ENCODE data around the gene UBE2R2. TPM values are rescaled to one million over a fixed set of nuclear protein-coding genes. Genes with fewer than 3 reads are reported as not detected.
A peak's percentile ranks its signal among the peaks of the same experiment; 100 is the strongest.
"Not testable (repeated sequence)": the region's sequence is repeated elsewhere in the genome, so short reads cannot be mapped to it uniquely, and the experiment has no call there.

UBE2R2 gene, protein sequence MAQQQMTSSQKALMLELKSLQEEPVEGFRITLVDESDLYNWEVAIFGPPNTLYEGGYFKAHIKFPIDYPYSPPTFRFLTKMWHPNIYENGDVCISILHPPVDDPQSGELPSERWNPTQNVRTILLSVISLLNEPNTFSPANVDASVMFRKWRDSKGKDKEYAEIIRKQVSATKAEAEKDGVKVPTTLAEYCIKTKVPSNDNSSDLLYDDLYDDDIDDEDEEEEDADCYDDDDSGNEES
- polyA plus RNA-seq (ENCODE audit: insufficient read length in 10 of 10), result 10 to 100 TPM; 36.4 to 47.4 (median 41.6) TPM
- long read RNA-seq, donor 1, full-length matches to known transcripts, result 27 of 111 reads
- long read RNA-seq, donor 1, partial matches to known transcripts, result 84 of 111 reads
- long read RNA-seq, donor 1, other reads (novel, unspliced or antisense), result 0 of 111 reads
- long read RNA-seq, donor 2, full-length matches to known transcripts, result 24 of 24 reads
- long read RNA-seq, donor 2, partial matches to known transcripts, result 0 of 24 reads
- long read RNA-seq, donor 2, other reads (novel, unspliced or antisense), result 0 of 24 reads
- long read RNA-seq, donor 3, result 0 reads
- long read RNA-seq, donor 4, full-length matches to known transcripts, result 7 of 7 reads
- long read RNA-seq, donor 4, partial matches to known transcripts, result 0 of 7 reads
- long read RNA-seq, donor 4, other reads (novel, unspliced or antisense), result 0 of 7 reads
- long read RNA-seq, donor 5, full-length matches to known transcripts, result 26 of 45 reads
- long read RNA-seq, donor 5, partial matches to known transcripts, result 19 of 45 reads
- long read RNA-seq, donor 5, other reads (novel, unspliced or antisense), result 0 of 45 reads
- long read RNA-seq, donor 6, full-length matches to known transcripts, result 25 of 43 reads
- long read RNA-seq, donor 6, partial matches to known transcripts, result 18 of 43 reads
- long read RNA-seq, donor 6, other reads (novel, unspliced or antisense), result 0 of 43 reads
- long read RNA-seq, donor 7, full-length matches to known transcripts, result 22 of 22 reads
- long read RNA-seq, donor 7, partial matches to known transcripts, result 0 of 22 reads
- long read RNA-seq, donor 7, other reads (novel, unspliced or antisense), result 0 of 22 reads
- long read RNA-seq, donor 8, full-length matches to known transcripts, result 12 of 95 reads
- long read RNA-seq, donor 8, partial matches to known transcripts, result 83 of 95 reads
- long read RNA-seq, donor 8, other reads (novel, unspliced or antisense), result 0 of 95 reads
- long read RNA-seq, donor 9, full-length matches to known transcripts, result 4 of 4 reads
- long read RNA-seq, donor 9, partial matches to known transcripts, result 0 of 4 reads
- long read RNA-seq, donor 9, other reads (novel, unspliced or antisense), result 0 of 4 reads

DNA sequence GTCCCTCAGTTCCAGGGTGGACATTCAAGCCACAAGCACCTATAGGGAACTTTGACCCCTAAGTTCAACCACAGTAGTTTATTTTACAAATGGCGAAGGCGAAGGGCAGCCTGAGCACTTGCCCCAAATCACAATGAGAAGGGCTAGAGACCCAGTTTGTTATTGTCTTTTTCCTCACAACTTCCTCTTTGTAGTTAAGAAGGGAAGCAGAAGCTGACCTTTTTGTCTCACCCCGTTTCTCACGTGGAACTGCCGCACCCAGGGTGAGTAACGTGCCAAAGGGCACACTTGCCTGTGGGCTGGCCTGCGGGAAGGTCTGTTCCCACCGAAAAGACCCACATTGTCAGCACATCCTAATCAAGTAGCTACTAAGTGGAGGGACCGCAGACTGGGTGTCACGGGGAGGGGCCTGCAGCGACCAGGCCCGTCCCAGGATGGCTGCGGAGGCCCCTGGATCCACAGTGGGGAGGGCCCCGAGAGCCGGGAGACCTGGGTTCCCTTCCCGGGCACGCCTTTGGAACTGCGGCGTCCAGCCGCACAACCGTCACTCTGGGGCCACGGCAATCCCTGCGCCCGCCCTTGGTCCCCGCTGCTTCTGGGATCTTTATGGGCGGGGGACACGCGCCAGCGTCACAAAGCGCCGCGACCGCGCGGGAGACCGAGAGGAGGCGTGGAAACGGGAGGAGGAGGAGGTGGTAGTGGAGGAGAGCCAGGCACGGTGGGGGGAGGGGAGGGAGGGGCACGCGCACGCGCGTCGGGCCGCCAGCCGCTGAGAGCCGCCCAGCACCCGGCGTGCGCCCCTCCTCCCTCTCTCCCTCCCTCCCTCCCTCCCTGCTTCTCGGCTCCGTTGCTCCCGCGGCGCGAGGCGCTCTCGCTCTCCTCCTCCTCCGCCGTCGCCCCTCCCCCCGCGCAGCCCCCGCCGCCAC, at the start of gene UBE2R2:
Gene UBE2R2, plus strand, starts transcription at position 834 of the 926 bp plus-strand sequence. CDS start 598 bp downstream, outside the sequence.
- DNase-seq, result peak; percentile 92 to 98 (median 97)

DNA sequence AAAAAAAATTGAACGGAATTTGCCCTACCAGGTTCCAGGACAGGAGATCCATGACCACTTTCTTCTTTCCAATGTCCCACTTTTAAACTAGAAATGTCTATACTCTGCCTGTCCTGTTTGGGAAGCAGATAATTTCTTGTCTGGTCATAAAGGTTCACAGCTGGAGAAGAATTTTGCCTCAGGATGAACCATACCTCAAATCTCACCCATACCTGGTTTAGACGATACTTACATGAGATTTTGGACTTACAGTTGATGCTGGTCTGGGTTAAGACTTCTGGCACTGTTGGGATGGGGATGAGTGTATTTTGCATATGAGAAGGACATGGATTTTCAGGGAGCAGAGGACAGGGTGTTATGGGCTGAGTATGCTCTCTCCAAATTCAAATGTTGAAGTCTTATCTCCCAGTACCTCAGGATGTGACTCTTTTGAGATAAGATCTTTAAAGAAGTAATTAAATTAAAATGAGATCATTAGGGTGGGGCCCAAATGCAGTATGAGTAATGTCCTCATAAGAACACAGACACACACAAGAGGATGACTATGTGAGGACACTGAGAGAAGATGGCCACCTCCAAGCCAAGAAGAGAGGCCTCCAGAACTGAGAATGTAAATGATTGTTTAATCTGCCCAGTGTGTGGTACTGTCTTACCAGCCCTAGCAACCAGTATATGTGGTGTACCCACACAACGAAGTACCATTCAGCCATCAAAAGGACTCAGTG, 46.6 kb upstream of the UBE2R2 start:
- DNase-seq, result not testable (repeated sequence)

DNA sequence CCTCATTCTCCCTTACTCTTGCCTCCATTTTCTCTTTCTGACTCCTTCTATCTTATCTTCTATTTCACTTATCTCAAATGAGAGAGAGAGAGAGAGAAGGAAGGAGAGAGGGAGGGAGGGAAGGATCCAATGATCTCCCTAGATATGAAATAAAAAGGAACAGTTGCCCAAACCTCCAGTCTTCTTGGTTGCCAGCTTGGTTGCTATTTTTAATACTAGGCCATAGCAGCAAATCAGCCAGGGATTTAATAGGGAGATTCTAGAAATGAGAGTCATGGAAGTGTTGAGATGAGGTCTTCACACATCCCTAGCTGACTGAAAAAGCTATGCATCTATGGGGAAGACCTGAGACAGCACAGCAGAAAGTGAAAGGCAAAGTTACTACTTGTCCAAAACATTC, 43.8 kb upstream of the UBE2R2 start:
- DNase-seq, result not testable (repeated sequence)

DNA sequence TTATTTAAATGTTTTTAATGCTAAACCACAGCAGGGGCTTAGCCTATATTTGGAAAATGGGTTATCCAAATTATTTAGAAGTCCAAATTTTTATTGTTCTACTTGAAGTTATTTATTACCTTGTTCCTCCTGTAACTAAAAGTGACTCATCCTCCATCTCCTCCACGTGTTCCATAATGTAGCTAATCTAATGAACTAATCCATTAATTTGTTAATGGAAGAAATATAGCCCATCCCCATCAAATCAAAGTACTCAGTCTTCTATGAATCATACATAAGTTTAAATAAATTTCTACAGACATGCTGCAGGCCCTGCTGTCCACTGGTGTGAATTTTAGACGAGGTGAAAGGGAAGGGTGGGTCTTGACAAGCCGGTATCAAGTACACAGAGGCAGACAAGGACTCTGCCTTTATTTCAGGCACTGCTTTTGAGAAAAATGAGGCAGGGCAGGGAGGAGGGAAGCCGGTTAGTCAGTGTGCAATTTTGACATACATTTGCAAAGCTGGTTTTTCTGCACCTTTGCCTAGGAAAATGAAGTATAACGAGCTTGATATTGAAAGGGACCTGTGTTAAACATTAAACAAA, 42.8 kb upstream of the UBE2R2 start:
- DNase-seq, result not testable (repeated sequence)

- no peak for DNase-seq
These were observed 40.4 kb upstream of the UBE2R2 start for GRCh38 chr9:33776578-33776977.

GRCh38 chr9:33778700-33779351, 38.1 kb upstream of the UBE2R2 start:
- DNase-seq, result peak in 2 of 3 donors; percentile 30 to 59

DNA sequence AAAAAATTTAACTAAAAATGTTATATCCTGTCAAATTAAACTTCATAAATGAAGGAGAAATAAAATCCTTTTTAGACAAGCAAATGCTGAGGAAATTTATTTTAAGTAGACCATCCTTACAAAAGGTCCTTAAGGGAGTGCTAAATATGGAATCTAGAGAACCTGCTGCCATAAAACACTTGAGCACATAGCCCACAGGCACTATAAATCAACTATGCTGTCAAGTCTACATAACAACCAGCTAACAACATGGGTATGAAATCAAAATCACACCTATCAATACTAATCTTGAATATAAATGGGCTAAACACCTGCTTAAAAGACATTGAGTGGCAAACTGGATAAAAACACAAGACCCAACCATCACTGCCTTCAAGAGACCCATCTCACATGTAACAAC, 36.7 kb upstream of the UBE2R2 start:
- no peak for DNase-seq

- DNase-seq, result no peak
These were observed 35.2 kb upstream of the UBE2R2 start for GRCh38 chr9:33781736-33782135.

- DNase-seq, result no peak
These were observed 34.4 kb upstream of the UBE2R2 start for GRCh38 chr9:33782395-33783152.

DNA sequence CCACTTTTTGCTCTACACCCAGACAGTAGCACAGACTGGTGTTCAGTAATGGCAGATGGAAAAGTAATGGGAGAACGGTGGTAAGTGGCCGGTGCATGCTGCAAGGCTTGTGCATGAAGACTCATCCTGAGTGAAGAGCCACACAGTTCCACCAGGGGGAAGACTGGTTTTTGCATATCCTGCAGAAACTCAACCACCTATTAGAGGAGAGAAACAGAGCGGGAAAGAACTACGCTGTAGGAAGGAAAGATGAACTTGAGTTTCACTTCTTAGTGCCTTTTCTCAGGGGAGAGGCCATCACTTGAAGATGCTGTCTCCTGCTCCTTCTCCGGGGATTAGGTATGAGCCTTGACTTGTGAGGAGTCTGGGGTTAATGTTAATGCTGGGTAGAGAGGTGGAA, 31.0 kb upstream of the UBE2R2 start:
- no peak for DNase-seq

- DNase-seq, result no peak
These were observed 30.3 kb upstream of the UBE2R2 start for GRCh38 chr9:33786681-33787080.

- DNase-seq, result no peak
These were observed 29.1 kb upstream of the UBE2R2 start for GRCh38 chr9:33787839-33788238.

- DNase-seq, result not testable (repeated sequence)
These were observed 27.5 kb upstream of the UBE2R2 start for GRCh38 chr9:33789429-33789828.

GRCh38 chr9:33791117-33791516, 25.8 kb upstream of the UBE2R2 start:
- peak in 1 of 3 donors; percentile 25 for DNase-seq

- not testable (repeated sequence) for DNase-seq
These were observed 23.5 kb upstream of the UBE2R2 start for GRCh38 chr9:33793496-33793895.

DNA sequence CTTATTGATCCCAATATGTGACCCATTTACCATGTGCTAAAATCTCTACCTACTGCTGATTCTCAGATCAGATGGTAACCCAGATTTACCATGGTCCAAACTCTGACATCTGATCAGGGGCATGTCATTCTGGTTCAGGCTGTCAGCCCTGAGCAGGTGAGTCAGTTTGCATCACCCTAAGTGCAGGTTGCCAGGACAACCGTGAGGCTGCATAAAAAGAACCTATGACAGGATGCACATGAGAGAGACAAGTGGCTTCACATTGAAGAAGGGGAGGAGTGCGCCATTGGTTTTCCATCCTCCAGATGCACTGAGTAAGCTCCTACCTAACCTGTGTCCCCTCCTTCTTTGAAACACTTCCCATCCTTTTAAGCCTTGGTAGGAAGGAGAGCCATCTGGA, 22.4 kb upstream of the UBE2R2 start:
- no peak for DNase-seq

DNA sequence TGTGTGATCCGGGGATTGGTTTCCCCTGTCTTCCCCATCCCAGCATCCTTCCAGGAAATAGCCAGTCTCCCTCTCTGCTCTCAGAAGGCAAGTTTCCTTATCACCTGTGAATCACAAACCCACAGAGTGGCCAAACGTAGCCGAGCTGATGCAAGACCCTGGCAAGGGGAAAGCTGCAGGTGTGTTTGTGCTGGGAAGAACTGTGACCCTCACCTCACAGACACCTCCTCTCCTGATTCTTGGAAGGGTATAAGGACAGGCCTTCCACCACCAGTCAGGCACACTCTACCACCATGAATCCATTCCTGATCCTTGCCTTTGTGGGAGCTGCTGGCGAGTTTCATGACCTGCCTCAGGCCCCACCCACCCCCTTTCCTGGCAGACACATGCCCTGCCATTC, 21.7 kb upstream of the UBE2R2 start, which contains the start of gene PRSS3:
Gene PRSS3, plus strand, starts transcription at position 281 of the 400 bp plus-strand sequence. Its CDS starts 13 bp downstream, at position 294.
- DNase-seq, result no peak

- DNase-seq, result no peak
These were observed 21.1 kb upstream of the UBE2R2 start for GRCh38 chr9:33795819-33796218.
